CD4-positive, alpha-beta T cell treated with Interleukin-17A for 4 hours (primary cell): Measurements from ENCODE around the gene SLC41A3.
"Not testable (repeated sequence)": the region's sequence is repeated elsewhere in the genome, so short reads cannot be mapped to it uniquely, and the experiment has no call there.

ENCODE experiments used
- DNase-seq: peaks from one replicate; pipeline ENCODE4 v3.0.0-alpha.2; 2020; ENCODE audit warnings: mixed read lengths

The SLC41A3 gene

DNA sequence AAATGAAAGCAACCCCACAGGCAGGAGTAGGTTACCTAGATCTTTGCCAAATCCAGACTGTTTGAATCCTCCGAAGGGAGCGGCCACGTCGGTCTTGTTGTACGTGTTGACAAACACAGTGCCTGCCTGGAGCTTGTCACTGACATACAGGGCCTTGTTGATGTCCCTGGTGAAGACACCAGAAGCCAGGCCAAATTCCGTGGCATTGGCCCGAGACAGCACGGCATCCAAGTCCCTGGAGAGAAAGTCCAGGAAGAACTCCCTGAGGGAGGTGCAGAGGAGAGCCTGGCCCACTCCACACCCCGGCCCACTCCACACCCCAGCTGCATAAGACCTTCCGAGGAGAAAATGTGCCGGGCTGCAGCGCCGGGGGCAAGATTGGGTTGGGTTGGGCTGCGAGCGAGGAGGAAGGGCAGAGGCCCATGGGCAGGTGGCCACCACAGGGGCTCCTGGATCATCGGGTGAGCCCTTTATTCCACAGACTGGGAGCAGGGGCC, 21.8 kb upstream of the SLC41A3 start:
- DNase-seq: no peak

- no peak for DNase-seq
Measured at GRCh38 chr3:126104742-126105605, 21.1 kb upstream of the SLC41A3 start.

DNA sequence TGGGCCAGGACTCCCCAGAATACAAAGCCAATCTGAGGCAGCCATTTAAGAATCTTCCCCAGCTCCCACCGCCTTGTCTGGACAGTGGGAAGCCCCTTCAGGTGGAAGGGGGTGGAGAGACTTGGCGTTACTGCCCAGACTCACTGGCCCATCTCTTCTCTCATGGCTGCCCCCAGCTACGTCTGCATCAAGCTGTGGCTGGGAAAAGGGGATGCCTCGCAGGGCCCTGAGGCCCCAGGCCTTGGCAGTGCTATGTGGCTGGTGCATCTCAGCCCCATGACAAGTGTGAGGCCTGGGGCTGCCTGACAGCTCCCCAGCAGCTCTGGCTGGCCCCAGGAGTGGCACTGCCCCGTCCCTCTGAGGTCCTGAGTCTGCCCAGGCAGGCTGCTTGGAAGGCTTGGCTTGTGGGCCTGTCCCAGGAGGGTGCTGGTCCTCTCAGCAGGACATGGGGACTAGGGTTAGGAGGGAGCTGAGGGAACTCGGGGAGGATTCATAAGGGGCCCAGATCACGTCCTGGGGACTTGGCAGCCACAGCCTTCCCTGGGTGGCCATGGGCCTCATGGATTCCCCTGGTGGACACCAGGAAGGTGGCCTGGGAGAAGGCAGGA, 20.2 kb upstream of the SLC41A3 start:
- no peak for DNase-seq

GRCh38 chr3:126103121-126104027, 19.4 kb upstream of the SLC41A3 start:
- no peak for DNase-seq

- no peak for DNase-seq
Measured at GRCh38 chr3:126102530-126102951, 18.6 kb upstream of the SLC41A3 start.

DNA sequence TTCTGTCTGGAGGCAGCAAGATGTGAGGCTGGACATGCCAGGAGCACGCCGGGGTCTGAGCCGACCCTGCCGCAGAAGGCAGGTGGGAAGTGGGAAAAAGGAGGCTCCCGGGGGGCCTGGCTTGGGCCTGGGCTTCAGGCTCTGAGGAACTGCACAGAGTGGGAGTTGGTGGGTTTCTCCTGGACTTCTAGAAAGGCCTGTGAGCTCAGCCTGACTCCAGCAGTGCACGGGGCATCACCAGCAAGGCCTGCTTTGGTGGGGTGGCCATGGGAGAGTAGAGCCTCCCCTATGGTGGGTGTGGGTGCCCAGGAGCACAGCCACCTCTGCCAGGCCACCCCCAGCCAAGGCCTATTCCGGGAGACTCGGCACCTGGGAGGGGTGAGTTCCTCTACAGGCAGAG, 18.1 kb upstream of the SLC41A3 start:
- DNase-seq: no peak

GRCh38 chr3:126101521-126101982, 17.6 kb upstream of the SLC41A3 start:
- DNase-seq: no peak

- DNase-seq: no peak
Measured at GRCh38 chr3:126100634-126101301, 16.8 kb upstream of the SLC41A3 start.

GRCh38 chr3:126100269-126100633, 16.3 kb upstream of the SLC41A3 start:
- no peak for DNase-seq

DNA sequence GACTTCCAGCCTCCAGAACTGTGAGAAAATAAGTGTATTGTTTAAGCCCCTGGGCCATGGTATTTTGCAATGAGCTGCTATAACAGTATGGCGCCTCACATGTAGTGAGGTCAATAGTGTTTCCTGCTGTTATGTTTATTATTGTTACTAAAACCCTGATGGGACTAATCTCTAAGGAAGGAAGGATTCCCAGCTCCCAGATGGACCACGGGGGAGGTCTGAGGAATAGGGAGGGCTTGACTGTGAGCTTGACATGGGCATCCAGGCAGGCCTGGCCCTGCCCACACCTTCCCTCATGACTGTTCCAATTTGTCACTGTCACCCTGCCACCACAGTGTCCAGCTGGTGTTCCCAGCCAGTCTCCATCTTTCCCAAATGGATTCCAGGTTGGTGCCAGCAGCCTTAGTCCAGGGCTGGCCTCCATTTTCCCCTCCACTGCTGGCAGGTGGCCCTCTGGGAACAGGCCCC, 14.5 kb upstream of the SLC41A3 start:
- no peak for DNase-seq

- no peak for DNase-seq
Measured at GRCh38 chr3:126097801-126098200, 13.9 kb upstream of the SLC41A3 start.

DNA sequence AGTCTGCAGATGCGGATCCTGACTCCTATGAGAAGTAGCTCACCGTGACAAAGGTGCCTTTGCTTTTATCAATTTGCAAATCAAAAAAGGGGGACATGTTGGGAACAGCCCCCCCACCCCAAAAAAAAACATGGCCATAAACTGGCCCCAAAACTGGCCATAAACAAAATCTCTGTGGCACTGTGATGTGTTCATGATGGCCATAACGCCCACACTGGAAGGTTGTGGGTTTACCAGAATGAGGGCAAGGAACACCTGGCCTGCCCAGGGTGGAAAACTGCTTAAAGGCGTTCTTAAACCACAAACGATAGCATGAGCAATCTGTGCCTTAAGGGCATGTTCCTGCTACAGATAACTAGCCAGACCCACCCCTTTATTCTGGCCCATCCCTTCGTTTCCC, 12.3 kb upstream of the SLC41A3 start:
- not testable (repeated sequence) for DNase-seq

GRCh38 chr3:126092128-126092527, 8.2 kb upstream of the SLC41A3 start:
- not testable (repeated sequence) for DNase-seq

- no peak for DNase-seq
Measured at GRCh38 chr3:126087552-126088175, 3.7 kb upstream of the SLC41A3 start.

DNA sequence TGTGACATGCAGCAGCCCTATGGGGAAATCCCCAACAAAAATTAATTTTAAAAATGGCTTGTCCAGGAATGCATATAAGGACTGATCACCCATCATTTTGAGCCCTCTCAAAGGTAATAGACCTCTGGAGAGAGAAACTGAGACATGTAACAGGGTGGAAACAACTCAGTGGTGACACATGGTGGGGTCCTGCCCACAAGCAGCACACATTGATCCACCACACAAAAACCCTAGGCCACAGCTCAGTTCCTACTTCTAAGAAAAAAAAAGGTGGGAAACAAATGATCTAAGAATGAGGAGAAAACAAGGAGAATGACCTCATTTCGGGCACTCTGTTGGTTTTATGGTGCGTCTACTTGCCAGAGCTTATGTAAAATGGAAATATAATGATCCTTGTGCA, 1.9 kb upstream of the SLC41A3 start:
- DNase-seq: no peak

GRCh38 chr3:126085276-126085675, 1.4 kb upstream of the SLC41A3 start:
- DNase-seq: no peak

GRCh38 chr3:126084768-126085180, 850 bp upstream of the SLC41A3 start:
- DNase-seq: no peak

- peak; percentile 58 for DNase-seq
Measured at GRCh38 chr3:126083511-126083912, 412 bp downstream of the SLC41A3 start.

- no peak for DNase-seq
Measured at GRCh38 chr3:126083138-126083445, 832 bp downstream of the SLC41A3 start.

DNA sequence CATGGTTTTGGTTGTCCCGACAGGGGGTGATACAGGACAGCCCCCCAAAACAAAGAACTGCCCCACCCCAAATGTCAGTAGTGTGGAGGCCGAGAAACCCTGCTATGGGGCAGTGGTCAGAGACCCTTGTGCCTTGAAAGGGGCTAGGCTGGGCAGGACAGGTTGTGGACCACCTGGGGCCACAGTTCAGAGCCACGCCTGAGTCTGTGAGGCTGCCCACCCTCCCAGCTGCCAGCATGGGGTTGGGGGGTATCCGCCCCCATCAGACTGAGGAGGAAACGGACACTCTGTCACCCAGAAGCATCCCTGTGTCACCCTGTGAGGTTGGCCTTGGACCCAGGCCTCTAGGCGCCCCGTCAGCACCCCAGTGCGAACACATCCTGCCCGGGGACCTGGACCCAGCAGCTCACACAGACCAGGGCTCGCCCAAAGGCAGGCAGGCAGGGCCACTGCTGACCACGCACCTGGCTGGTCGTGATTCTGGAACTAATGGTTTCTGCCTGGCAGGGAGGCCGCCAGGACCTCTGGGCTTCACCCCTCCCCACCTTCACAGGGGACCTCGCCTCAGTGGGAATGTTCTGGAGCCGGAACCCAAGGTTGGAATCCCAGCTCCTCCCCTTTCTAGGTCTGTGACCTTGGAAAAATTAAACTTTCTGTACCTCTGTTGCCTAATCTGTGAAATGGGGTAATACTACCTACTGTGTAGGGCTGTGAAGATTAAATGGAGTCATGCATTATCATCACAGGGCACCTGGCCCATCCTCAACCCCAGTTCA, 1.4 kb downstream of the SLC41A3 start:
- no peak for DNase-seq
